ENCODE results near the gene GTF2A1L. TPM values are rescaled to one million over a fixed set of nuclear protein-coding genes. Genes with fewer than 3 reads are reported as not detected.

GTF2A1L gene
- total RNA-seq, 1 donor from 2014 or later: not detected

GRCh38 chr2:48714245-48714644 is 96.6 kb downstream of the GTF2A1L start:
- Histone ChIP-seq H3K4me3 (no peak overlapping the region), H3K27ac (no peak overlapping the region), H3K27me3 (no peaks in the 10 kb centered on the region), H3K9me3 (no peaks in the 10 kb centered on the region), H3K36me3 (no peaks in the 10 kb centered on the region), H3K4me1 (peaks cover 7% of the 10 kb centered on the region)
- DNase-seq (no peak), ATAC-seq (no peak)
- intact Hi-C loops (cut with DNase I): no loop called here
- TF ChIP-seq CTCF (IDR thresholded peaks at IDR 0.05): no peak

GRCh38 chr2:48715042-48715899 is 97.6 kb downstream of the GTF2A1L start:
- intact Hi-C loops (cut with DNase I): no loop called here
- ATAC-seq: peak; percentile 29

GRCh38 chr2:48715956-48716355 is 98.3 kb downstream of the GTF2A1L start:
- intact Hi-C loops (cut with DNase I): no loop called here
- Histone ChIP-seq H3K9me3 (no peaks in the 10 kb centered on the region), H3K27ac (no peak overlapping the region), H3K36me3 (no peaks in the 10 kb centered on the region), H3K4me3 (no peak overlapping the region), H3K4me1 (peaks cover 7% of the 10 kb centered on the region), H3K27me3 (no peaks in the 10 kb centered on the region)
- DNase-seq: no peak
- TF ChIP-seq CTCF (IDR thresholded peaks at IDR 0.05): no peak
- no peak for ATAC-seq

More at GRCh38 chr2:48715042-48715899, 97.6 kb downstream of the GTF2A1L start:
- DNase-seq: peak; percentile 70
- H3K27ac ChIP-seq: no peak overlapping the region
- no peaks in the 10 kb centered on the region for H3K27me3 ChIP-seq
- no peak for TF ChIP-seq CTCF (IDR thresholded peaks at IDR 0.05)
- H3K9me3 ChIP-seq: no peaks in the 10 kb centered on the region
- H3K4me1 ChIP-seq: peaks cover 7% of the 10 kb centered on the region
- no peaks in the 10 kb centered on the region for H3K36me3 ChIP-seq
- H3K4me3 ChIP-seq: no peak overlapping the region

- no peak for TF ChIP-seq CTCF (IDR thresholded peaks at IDR 0.05)
- intact Hi-C loops (cut with DNase I): no loop called here
- Histone ChIP-seq H3K4me3 (no peak overlapping the region), H3K4me1 (peaks cover 9% of the 10 kb centered on the region), H3K36me3 (no peaks in the 10 kb centered on the region), H3K9me3 (no peaks in the 10 kb centered on the region), H3K27me3 (no peaks in the 10 kb centered on the region), H3K27ac (no peak overlapping the region)
- DNase-seq: no peak
- ATAC-seq: no peak
These were observed 100.2 kb downstream of the GTF2A1L start for GRCh38 chr2:48717846-48718245.

GRCh38 chr2:48719480-48720177 is 102.0 kb downstream of the GTF2A1L start:
- Histone ChIP-seq H3K27me3 (no peaks in the 10 kb centered on the region), H3K36me3 (no peaks in the 10 kb centered on the region), H3K4me1 (peaks cover 9% of the 10 kb centered on the region), H3K9me3 (no peaks in the 10 kb centered on the region), H3K4me3 (no peak overlapping the region), H3K27ac (peak overlapping the region; percentile 24)
- ATAC-seq (peak; percentile 93), DNase-seq (no peak)
- intact Hi-C loops (cut with DNase I): no loop called here
- no peak for TF ChIP-seq CTCF (IDR thresholded peaks at IDR 0.05)
